ENCODE results near the gene LRGUK. TPM values are rescaled to one million over a fixed set of nuclear protein-coding genes. Genes with fewer than 3 reads are reported as not detected.
A peak's percentile ranks its signal among the peaks of the same experiment; 100 is the strongest.
"Not testable (repeated sequence)": the region's sequence is repeated elsewhere in the genome, so short reads cannot be mapped to it uniquely, and the experiment has no call there.

The LRGUK gene
- total RNA-seq, 2 donors from 2014 or later, result 0.36 to 0.41 TPM

- Mint-ChIP-seq H3K27ac (no peak overlapping the region), H3K9me3 (no peaks in the 10 kb centered on the region), H3K36me3 (no peaks in the 10 kb centered on the region)
- ATAC-seq (no peak), DNase-seq (ENCODE audit: low spot score in 2 of 2) (no peak)
Observed at GRCh38 chr7:134196439-134196838, 69.3 kb downstream of the LRGUK start.

- ATAC-seq (no peak), DNase-seq (ENCODE audit: low spot score in 2 of 2) (no peak)
- no peak overlapping the region for H3K27ac Mint-ChIP-seq
- no peaks in the 10 kb centered on the region for H3K9me3 Mint-ChIP-seq
- H3K36me3 Mint-ChIP-seq, result no peaks in the 10 kb centered on the region
Observed at GRCh38 chr7:134197345-134197744, 70.2 kb downstream of the LRGUK start.

GRCh38 chr7:134200970-134201369, 73.8 kb downstream of the LRGUK start:
- no peak for ATAC-seq
- Mint-ChIP-seq H3K9me3 (no peaks in the 10 kb centered on the region), H3K36me3 (no peaks in the 10 kb centered on the region)

GRCh38 chr7:134201569-134202261, 74.6 kb downstream of the LRGUK start:
- ATAC-seq, result no peak
- no peaks in the 10 kb centered on the region for H3K36me3 Mint-ChIP-seq
- no peak overlapping the region for H3K27ac Mint-ChIP-seq
- H3K9me3 Mint-ChIP-seq, result no peaks in the 10 kb centered on the region
- DNase-seq (ENCODE audit: low spot score in 2 of 2), result no peak

More at GRCh38 chr7:134200970-134201369, 73.8 kb downstream of the LRGUK start:
- H3K27ac Mint-ChIP-seq, result no peak overlapping the region
- no peak for DNase-seq (ENCODE audit: low spot score in 2 of 2)

- Mint-ChIP-seq H3K9me3 (no peaks in the 10 kb centered on the region), H3K27ac (no peak overlapping the region), H3K36me3 (no peaks in the 10 kb centered on the region)
- no peak for ATAC-seq
- DNase-seq (ENCODE audit: low spot score in 2 of 2), result no peak
Observed at GRCh38 chr7:134203186-134203889, 76.2 kb downstream of the LRGUK start.

GRCh38 chr7:134209322-134210015, 82.3 kb downstream of the LRGUK start:
- ATAC-seq, result no peak
- H3K36me3 Mint-ChIP-seq, result no peaks in the 10 kb centered on the region

GRCh38 chr7:134210227-134210626, 83.1 kb downstream of the LRGUK start:
- ATAC-seq (no peak), DNase-seq (ENCODE audit: low spot score in 2 of 2) (no peak)
- H3K36me3 Mint-ChIP-seq, result no peaks in the 10 kb centered on the region
- H3K27ac Mint-ChIP-seq, result no peak overlapping the region
- H3K9me3 Mint-ChIP-seq, result no peaks in the 10 kb centered on the region

More at GRCh38 chr7:134209322-134210015, 82.3 kb downstream of the LRGUK start:
- peak overlapping the region in 1 of 2 donors; percentile 70 for H3K27ac Mint-ChIP-seq
- DNase-seq (ENCODE audit: low spot score in 2 of 2), result no peak
- H3K9me3 Mint-ChIP-seq, result no peaks in the 10 kb centered on the region

GRCh38 chr7:134210976-134211663, 84.0 kb downstream of the LRGUK start:
- no peaks in the 10 kb centered on the region for H3K9me3 Mint-ChIP-seq
- no peak for DNase-seq (ENCODE audit: low spot score in 2 of 2)
- no peak for ATAC-seq
- no peaks in the 10 kb centered on the region for H3K36me3 Mint-ChIP-seq
- no peak overlapping the region for H3K27ac Mint-ChIP-seq

- Mint-ChIP-seq H3K36me3 (no peaks in the 10 kb centered on the region), H3K9me3 (no peaks in the 10 kb centered on the region), H3K27ac (no peak overlapping the region)
- DNase-seq (ENCODE audit: low spot score in 2 of 2) (no peak), ATAC-seq (no peak)
Observed at GRCh38 chr7:134211817-134212216, 84.7 kb downstream of the LRGUK start.

- ATAC-seq (no peak), DNase-seq (ENCODE audit: low spot score in 2 of 2) (no peak)
- H3K27ac Mint-ChIP-seq, result no peak overlapping the region
- no peaks in the 10 kb centered on the region for H3K36me3 Mint-ChIP-seq
- H3K9me3 Mint-ChIP-seq, result no peaks in the 10 kb centered on the region
Observed at GRCh38 chr7:134212576-134213546, 85.7 kb downstream of the LRGUK start.

- Mint-ChIP-seq H3K9me3 (no peaks in the 10 kb centered on the region), H3K36me3 (no peaks in the 10 kb centered on the region), H3K27ac (no peak overlapping the region)
- ATAC-seq (no peak), DNase-seq (ENCODE audit: low spot score in 2 of 2) (no peak)
Observed at GRCh38 chr7:134220236-134220635, 93.1 kb downstream of the LRGUK start.

GRCh38 chr7:134231296-134231695, 104.2 kb downstream of the LRGUK start:
- H3K9me3 Mint-ChIP-seq, result peaks cover 7 to 19% of the 10 kb centered on the region in 2 donors
- not testable (repeated sequence) for H3K27ac Mint-ChIP-seq; DNase-seq (ENCODE audit: low spot score in 2 of 2); H3K36me3 Mint-ChIP-seq; ATAC-seq

GRCh38 chr7:134234216-134234615, 107.1 kb downstream of the LRGUK start:
- no peak for DNase-seq (ENCODE audit: low spot score in 2 of 2)

GRCh38 chr7:134245253-134245652, 118.1 kb downstream of the LRGUK start:
- no peak overlapping the region for H3K27ac Mint-ChIP-seq
- peaks cover 11 to 13% of the 10 kb centered on the region in 2 donors for H3K9me3 Mint-ChIP-seq
- peaks cover 10 to 14% of the 10 kb centered on the region in 2 donors for H3K36me3 Mint-ChIP-seq
- DNase-seq (ENCODE audit: low spot score in 2 of 2), result no peak
- ATAC-seq, result no peak

More at GRCh38 chr7:134234216-134234615, 107.1 kb downstream of the LRGUK start:
- ATAC-seq, result no peak
- Mint-ChIP-seq H3K9me3 (peaks cover 11 to 20% of the 10 kb centered on the region in 2 donors), H3K27ac (no peak overlapping the region), H3K36me3 (peaks cover 0 to 14% of the 10 kb centered on the region in 2 donors)

GRCh38 chr7:134246347-134246746, 119.2 kb downstream of the LRGUK start:
- ATAC-seq (no peak), DNase-seq (ENCODE audit: low spot score in 2 of 2) (no peak)
- H3K36me3 Mint-ChIP-seq, result peaks cover 5 to 6% of the 10 kb centered on the region in 2 donors
- peaks cover 2 to 7% of the 10 kb centered on the region in 2 donors for H3K9me3 Mint-ChIP-seq
- no peak overlapping the region for H3K27ac Mint-ChIP-seq

GRCh38 chr7:134246761-134247160, 119.6 kb downstream of the LRGUK start:
- Mint-ChIP-seq H3K27ac (no peak overlapping the region), H3K9me3 (peaks cover 0 to 3% of the 10 kb centered on the region in 2 donors), H3K36me3 (peaks cover under 1 to 2% of the 10 kb centered on the region in 2 donors)
- DNase-seq (ENCODE audit: low spot score in 2 of 2), result no peak
- no peak for ATAC-seq
